HuH-7 (cell line): Measurements from ENCODE around the gene TRABD2B.
A peak's percentile ranks its signal among the peaks of the same experiment; 100 is the strongest.
"Not testable (repeated sequence)": the region's sequence is repeated elsewhere in the genome, so short reads cannot be mapped to it uniquely, and the experiment has no call there.

Experiments
- DNase-seq: peaks from one replicate; pipeline ENCODE4 v3.0.0; 2011; ENCODE audit warnings: low spot score

Gene TRABD2B

DNA sequence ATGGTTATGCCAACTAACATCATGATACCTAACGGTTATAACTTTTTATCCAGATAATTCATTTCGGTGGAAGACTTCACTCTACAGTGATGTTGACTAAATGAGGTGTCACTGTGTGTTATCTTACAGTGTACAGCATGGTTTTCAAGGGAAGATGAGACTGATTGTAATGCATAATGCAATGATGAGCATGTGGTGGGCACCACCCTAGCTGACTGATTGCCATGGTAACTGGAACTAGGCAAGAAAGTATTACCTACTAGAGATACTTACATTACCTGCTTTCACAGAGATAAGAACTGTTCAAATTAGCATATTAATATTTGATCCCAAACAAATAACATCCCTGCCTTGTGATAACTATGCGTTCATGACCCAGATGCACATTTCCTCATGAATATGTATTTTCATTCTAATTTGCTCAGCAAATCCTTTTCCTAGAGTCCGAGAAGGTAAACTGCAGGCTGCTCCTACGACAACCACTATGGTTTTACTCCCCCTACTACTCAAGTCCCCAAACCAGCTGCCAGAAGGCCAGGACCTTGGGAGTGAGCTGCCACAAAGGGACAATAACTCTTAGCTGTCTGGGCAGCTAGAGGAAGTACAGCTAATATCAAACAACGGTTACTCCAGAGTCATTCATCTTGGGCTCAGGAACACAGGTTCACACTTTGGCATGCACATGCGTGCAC lies 29.2 kb downstream of the TRABD2B start:
- no peak for DNase-seq

DNA sequence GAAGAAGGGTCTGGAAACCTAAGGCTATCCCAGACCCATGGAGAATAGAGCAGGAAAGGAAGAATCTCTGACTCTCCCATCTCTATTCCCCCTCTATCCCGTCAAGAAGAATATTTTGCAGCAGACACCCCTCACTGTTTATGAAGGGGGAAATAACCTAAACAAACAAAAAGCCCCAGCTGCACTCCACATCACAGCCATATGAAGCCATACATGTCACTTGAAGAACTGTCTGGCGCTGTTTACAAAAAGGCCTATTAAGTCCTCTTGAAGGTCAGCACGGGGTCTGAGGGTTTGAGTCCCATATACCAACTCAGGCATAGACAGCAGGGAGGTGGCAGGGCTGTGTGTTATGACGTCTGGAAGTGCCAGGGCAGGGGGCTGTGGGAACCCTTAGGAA lies 31.4 kb downstream of the TRABD2B start:
- DNase-seq = no peak

DNA sequence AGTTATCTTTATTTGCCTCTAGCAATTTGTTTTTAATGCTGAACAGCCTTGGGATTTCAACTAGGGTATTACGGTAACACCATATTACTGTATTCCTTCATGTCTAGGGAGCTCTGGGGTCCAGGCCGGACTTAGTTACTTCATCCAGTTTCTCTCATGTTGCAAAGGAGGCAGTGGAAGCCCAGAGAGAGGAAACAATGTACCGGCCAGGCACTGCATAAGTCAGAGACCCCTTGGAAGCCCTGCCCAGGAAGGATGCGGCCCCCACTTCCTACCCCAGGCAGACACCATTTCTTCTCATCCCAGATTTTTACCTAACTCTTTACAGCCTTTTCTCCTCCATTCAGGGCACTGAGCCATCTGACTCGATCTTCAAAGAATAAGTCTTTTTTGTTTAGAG lies 32.5 kb downstream of the TRABD2B start:
- no peak for DNase-seq

DNA sequence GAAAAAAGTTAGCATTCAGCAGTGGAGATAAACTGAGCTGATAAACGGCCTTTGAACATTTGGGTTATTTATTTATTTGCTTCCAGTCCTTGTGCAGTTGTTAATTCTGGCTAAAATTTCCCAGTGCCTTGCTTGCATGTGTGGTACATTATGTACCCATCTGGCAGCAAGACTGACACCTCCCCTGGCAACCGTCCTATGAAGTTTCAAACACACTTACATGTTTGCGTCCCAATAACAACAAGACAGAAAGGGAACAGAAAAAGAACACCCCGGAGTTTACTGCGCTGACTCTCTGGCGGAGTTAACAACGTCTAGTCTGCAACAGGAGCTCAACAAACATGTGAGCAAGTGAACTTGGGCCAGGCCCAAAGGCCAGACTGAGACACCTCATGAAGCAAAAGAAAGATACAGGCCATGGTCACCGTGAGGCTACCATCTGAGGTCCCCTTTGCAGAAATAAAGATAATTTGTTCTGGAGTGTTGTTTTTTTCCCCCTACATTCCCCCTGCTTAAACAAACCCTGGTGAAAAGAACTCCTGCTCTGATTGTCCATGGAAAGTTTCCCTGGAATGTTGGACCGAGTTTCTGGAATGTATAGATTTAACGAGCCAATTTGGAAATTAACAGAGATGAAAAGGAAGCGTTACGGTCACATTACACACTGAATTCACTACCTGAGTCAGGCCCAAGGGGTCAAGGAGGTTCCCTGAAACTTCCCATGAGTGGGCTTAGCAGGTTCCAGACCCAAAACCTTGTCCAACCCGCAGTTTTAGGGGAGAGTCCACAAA lies 33.4 kb downstream of the TRABD2B start:
- no peak for DNase-seq

DNA sequence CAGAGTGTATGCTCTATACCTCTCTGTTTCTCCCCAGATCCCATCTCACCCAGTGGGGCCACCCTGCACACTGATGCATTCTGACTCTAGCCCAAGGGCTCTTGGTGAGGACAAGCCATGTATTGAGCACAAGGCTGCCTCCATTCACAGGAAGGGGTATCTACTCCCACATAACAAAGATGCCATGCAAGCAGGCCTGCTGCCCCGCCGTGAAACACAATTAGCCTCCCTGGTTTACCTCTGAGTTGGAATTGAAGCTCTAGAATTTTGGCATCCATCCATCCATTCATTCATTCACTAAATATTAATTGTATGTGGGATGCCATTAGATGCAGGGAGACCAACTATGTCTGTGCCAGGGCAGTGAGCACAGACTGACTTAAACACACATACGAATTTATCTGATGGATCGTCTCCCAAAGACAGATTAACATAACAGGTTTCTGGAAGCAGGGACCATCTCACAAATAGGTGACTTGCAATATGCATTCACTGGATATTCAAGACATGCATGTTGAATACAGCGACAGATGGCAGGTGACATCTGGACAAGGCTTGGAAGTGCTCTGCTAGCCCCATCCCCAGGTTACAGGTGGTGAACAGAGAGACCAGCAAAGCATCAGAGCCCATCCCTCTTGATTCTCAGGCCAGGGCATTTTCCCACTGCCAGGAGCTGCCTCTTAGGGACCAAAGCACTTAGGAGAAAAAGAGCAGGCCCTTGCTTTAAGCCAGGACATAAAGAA lies 34.3 kb downstream of the TRABD2B start:
- DNase-seq = no peak

DNA sequence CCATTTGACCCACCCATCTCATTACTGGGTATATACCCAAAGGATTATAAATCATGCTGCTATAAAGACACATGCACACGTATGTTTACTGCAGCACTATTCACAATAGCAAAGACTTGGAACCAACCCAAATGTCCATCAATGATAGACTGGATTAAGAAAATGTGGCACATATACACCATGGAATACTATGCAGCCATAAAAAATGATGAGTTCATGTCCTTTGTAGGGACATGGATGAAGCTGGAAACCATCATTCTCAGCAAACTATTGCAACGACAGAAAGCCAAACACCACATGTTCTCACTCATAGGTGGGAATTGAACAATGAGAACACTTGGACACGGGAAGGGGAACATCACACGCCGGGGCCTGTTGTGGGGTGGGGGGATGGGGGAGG lies 35.4 kb downstream of the TRABD2B start:
- DNase-seq = not testable (repeated sequence)

DNA sequence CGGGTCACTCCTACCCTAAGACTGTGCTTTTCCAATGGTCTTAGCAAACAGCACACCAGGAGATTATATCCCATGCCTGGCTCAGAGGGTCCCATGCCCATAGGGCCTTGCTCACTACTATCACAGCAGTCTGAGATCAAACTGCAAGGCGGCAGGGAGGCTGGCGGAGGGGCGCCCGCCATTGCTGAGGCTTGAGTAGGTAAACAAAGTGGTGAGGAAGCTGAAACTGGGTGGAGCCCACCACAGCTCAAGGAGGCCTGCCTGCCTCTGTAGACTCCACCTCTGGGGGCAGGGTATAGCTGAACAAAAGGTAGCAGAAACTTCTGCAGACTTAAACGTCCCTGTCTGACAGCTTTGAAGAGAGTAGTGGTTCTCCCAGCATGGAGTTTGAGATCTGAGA lies 40.7 kb downstream of the TRABD2B start:
- DNase-seq = not testable (repeated sequence)

DNA sequence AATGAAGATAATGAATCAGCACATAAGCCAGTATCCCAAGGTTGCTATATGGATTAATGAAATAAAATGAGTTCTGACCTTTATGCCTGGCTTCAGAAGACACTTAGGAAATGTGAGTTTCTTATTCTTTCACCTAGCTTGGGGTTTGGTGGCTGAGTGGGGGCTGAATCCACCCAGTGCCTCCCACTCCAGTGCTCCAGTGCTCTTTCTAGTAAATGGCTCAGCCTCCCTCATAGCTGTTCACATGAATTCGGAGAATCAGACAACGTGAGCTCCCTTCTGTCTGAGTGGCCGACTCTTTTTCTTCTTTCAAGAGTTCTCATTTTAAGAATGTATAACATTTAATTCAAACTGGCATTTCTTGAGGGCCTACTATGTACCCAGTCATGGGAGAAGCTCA lies 43.5 kb downstream of the TRABD2B start:
- no peak for DNase-seq

DNA sequence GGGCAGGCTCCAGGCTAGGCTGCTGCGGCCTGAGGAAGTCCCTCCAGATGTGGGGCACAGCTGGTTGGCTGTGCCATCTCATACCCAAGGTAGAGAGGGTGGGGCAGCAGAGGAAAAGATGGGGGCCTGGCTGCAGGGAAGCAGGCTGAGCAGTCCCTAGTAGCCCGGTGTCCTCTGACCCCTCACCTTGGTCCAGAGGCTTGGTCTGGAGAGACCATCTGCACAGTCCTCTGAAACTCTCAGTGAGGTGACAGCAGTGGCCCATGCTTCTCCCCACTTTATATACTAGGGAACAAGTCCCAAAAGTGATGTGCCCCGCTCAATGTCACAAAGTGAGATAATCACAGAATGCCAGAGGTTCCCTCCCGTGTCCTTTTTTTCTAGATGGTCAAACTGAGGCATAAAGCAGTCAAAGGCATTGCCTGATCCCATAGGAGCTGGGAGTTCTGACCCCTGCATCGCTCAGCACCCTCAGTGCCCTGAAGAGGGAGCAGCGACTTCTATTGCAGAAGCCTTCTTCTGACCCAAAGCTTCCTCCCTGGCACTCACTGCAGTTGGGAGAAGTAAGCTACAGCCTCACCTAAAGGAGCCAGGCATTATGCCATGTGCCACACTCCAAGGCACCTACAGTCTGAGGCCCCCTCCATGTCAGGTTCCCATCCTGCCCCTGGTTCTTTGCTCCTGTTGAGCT lies 45.5 kb downstream of the TRABD2B start:
- DNase-seq = no peak

DNA sequence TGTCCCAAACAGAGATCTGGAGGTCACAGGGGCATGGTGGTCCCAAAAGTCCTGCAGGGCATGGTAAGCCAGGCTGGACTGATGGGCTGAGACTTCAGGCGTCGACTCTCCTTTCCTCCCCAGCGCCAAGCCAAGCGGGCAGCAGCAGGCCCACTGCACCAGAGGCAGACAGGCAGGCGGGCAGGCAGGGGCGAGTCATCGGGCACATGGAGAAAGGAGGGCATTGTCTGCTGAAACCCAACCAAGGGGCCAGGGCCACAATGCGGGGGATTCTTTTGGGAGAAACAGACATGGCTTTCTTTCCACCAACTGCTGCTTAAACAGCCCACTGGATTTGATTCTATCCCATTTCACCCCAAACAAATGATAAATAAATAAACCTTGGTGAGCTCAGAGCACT lies 46.2 kb downstream of the TRABD2B start:
- DNase-seq = no peak

DNA sequence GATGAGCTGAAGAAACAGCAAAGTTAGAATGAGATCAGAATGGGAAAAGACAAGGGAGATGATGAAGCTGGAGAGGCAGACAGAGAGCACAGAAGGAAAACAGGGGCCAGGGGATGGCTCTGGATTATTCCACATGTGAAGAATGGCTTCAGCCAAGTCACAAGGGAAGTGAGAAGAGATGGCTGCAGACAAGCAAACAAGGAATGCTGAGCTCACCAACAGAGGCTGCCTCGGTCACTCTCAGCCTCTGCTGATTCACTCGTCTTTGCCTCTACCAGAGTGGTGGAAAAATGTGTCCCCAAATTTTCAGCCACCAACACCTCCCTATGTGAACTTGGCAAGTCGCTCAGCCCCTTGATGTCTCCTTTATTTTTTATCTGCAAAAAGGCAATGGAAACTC lies 46.7 kb downstream of the TRABD2B start:
- no peak for DNase-seq

DNA sequence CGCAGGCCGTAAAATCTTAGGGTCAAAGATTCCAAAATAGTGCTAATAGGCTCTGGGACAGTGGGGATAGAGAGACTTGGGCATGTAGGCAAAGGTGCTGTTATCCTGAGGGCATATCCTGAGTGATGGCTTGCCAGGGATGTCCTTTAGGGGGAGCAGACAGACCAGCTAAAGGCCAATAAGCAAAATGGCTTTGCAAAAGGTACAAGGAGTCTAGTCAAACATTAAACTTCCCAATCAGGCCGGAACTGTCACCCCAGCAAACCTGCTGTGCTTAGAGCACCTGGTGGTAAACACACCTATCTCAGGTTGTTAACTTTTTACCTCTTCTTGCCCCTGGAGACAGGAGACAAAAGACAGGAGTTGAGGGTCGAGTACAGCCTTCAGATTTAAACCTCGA lies 49.1 kb downstream of the TRABD2B start:
- peak; percentile 68 for DNase-seq

DNA sequence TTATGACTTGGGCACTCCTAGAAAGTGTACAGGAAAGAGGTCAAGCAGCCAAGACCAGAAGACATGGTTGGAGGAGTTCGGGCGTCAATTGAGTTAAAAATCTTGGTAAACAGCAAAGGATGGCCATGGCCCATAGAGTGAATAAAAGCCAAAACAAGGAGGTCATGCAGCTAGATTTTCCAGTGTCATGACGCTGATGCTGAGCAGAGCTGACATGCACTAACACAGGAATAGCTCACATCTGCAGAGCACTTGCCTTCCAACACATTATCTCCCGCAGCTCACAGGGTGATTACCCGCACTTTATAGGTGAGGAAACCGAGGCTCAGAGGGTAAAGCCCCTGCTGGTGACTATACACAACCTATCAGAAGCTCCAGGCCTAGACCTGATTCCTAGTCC lies 49.7 kb downstream of the TRABD2B start:
- no peak for DNase-seq

DNA sequence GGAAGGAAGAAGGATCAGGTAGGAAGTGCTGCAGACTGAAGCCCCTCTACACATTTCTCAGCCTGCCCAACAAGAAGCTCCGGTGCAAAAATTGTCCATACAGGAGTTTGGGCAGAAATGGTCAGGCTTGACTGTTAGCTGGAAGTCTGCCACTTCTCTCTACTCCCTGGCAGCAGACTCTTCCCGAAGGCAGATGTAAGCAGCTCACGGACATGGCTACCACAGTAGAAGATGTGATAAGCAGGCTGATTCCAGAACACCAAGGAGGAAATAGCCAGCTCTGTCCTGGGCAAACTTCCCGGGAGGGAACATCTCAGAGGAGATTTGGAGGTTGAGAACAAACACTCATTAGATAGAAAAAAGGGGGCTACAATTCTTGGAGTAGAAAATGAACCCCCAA lies 52.6 kb downstream of the TRABD2B start:
- no peak for DNase-seq

DNA sequence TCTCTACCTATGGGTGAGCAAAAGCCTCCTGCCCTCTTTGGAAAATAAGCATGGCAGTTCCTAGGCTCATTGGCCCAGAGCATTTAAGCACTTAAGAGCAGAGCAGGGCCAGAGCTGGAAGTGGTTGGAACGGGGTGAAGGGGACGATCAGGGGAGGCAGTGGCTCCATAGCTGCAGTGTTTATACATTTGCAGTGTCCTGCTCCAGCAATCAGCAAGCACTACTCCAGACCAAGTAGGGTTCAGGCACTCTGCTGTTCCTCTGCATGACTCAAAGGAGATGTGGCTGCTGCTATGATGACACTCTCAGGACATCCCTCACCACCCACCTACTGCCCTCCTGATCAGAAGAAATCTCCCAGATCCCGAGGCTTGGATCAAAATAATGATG lies 55.0 kb downstream of the TRABD2B start:
- DNase-seq = no peak

DNA sequence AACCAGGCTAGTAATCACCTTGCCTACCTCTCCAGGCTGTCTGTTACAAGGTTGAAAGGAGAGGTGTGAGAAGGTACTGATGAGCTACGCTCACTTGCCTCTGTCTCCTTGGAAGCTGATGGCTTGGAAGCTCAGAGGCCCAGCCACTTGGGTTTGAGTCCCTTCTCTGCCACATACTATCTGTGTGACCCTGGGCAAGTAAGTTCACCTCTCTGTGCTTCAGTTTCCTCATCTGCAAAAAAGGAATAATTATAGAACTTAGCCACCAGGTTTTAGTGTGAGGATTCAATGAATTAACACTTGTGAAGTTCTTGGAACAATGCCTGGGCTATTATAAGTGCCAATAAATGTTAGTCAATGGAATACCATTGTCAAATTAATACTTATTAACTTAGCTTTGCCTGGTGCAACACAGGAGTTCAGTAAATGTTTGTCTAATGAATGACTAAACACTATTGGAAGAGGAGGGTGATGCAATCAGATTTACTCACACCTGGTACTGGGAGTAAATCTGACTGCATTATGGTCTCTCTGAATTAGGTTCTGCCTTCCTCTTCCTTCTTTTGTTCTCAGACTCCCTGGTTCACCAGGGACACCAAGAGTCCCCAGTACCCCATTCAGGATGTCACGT lies 55.5 kb downstream of the TRABD2B start:
- peak; percentile 57 for DNase-seq

DNA sequence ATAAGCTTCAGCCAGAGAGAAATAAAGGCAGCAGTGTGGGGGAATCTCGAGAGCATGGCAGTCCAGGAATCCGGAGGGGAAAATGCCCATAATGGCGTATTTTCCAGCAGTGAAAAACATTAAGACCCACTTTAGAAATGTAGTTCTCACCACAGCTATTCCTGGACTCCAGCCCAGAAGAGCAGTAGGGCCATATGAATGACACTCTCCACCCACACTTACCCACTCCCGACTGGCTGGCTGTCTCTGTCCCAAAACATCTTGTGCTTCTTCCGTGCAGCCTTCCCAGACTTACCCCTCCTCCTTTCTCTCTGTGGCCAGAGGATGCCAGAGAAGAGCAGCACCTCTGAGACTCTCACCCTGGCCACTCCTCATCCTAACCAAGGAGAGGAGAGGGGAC lies 56.4 kb downstream of the TRABD2B start:
- no peak for DNase-seq

DNA sequence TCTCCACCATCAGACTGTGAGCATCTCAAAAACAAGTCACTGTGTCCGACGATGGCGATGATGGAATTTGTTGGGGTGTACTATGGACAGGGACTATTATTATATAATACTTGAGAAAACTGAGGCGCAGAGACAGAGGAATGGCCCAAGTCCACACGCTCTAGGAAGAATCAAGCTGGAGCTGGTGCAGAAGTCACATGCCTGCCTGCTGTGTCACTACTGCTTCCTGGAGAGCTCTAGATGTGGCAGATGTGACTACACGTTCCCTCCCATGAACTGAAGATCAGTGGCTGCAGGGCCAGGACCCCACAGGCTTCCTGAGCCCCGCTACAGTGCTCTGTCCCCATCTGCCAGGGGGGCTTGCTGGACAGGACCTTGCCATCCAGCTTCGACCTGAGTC lies 56.9 kb downstream of the TRABD2B start:
- DNase-seq = no peak

DNA sequence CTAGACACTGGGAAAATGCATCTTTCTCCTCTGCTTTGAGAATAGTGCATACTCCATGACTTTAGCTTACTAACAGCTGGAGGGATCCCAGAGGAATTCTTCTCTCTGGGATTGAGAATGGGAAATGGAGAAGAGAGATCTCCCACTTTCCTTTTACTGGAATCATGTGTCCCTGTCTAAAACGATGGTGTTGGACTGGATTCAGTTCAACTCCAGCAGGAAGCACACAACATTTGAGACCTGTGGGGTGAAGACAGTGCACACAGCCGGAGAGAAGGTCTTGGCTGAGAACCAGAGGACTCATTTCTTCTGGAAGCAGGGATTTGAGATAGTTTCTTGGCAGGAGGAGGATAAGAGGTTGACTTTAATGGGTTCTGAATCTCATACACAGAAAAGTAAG lies 58.7 kb downstream of the TRABD2B start:
- no peak for DNase-seq

DNA sequence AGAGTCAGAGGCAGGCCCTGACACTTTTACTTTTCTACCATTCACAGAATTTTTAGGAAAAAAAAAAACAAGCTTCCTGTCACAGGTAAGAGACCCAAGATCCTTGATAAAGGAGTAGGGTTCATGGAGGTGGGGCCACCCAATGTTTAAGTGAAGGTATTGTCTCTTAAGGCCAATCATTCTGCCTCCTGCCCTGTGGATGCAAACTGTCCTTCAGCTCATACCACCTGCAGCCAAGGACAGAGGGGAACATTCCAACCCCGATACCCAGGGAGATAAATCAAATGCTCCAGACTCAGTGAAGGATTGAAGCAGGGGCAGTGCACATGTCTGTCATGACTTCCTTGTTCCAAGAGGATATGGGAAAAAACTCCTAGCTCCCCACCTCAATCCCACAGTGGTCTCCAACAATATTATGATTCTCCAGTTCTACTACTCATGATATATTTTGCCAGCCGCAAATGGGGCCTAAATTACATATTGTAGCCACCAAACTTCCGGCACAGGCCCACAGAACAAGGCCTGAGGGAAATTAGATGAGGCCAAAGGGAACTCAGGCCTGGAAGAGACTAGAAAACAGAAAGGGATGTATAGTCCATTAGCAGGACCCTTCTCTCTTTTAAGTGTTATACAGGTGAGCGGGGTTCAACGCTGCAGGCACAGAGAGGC lies 59.5 kb downstream of the TRABD2B start:
- DNase-seq = no peak

DNA sequence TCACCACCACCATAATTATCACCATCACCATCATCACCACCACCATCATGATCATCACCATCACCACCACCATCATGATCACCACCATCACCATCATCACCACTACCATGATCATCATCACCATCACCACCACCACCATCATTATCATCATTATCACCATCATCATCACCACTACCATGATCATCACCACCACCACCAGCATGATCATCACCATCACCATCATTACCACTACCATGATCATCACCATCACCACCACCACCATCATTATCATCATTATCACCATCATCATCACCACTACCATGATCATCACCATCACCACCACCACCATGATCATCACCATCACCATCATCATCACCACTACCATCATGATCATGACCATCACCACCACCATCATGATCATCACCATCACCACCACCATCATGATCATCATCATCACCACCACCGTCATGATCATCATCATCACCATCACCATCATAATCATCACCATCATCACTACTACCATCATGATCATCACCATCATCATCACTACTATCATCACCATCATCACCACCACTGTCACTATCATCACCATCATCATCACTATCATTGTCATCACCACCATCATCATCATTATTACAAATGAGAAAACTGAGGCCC lies 60.2 kb downstream of the TRABD2B start:
- no peak for DNase-seq
